Coronary artery (tissue), 2 donors: Measurements from ENCODE around the gene MAGI1.

ENCODE experiments used
- DNase-seq: peaks from one replicate; pipeline ENCODE4 v3.0.0-alpha.2; 2017; ENCODE audit warnings: low spot score
- H3K27ac ChIP-seq, 2 donors: fragments of 200-600 bp; sonication (generic); one replicate each; pipeline ENCODE4 v1.5.1; 2016 to 2019
- H3K4me3 ChIP-seq: fragments of 200-600 bp; sonication (generic); 2 replicates; pipeline ENCODE4 v1.5.1; 2016; ENCODE audit warnings: mild to moderate bottlenecking, moderate library complexity
- TF ChIP-seq, protein P1 (sequence below): fragments of 200-600 bp; sonication (generic); IDR thresholded peaks from one replicate; pipeline ENCODE4 v1.5.1; 2019; ENCODE audit warnings: antibody characterized with exemption

The MAGI1 gene

DNA sequence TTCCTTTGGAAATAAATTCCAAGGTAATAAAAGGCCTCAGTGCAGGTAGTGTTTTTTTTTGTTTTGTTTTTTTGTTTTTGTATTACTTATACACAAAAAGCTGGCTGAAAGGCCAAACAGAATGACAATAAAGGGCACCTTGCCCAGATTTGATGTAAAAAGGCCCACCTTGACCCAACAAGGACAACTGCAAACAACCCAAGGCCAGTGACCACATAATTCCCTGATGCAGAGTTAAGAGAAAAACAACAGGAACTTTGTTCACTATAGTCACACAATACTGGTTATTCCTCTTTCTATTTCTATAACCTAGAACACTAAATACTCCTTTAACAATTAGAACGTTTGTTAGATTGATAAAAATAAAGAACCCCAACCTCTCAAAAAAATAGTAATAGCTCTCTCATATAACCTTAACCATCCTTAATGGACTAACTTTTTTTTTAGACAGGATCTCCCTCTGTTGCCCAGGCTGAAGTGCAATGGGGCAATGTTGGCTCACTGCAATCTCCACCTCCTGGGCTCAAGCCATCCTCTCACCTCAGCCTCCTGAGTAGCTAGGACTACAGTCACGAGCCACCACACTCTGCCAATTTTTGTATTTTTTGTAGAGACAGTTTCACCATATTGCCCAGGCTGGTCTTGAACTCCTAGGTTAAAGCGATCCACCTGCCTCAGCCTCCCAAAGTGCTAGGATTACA lies 113.3 kb downstream of the MAGI1 start:
- TF ChIP-seq, protein P1, sequence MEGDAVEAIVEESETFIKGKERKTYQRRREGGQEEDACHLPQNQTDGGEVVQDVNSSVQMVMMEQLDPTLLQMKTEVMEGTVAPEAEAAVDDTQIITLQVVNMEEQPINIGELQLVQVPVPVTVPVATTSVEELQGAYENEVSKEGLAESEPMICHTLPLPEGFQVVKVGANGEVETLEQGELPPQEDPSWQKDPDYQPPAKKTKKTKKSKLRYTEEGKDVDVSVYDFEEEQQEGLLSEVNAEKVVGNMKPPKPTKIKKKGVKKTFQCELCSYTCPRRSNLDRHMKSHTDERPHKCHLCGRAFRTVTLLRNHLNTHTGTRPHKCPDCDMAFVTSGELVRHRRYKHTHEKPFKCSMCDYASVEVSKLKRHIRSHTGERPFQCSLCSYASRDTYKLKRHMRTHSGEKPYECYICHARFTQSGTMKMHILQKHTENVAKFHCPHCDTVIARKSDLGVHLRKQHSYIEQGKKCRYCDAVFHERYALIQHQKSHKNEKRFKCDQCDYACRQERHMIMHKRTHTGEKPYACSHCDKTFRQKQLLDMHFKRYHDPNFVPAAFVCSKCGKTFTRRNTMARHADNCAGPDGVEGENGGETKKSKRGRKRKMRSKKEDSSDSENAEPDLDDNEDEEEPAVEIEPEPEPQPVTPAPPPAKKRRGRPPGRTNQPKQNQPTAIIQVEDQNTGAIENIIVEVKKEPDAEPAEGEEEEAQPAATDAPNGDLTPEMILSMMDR, result no peak

DNA sequence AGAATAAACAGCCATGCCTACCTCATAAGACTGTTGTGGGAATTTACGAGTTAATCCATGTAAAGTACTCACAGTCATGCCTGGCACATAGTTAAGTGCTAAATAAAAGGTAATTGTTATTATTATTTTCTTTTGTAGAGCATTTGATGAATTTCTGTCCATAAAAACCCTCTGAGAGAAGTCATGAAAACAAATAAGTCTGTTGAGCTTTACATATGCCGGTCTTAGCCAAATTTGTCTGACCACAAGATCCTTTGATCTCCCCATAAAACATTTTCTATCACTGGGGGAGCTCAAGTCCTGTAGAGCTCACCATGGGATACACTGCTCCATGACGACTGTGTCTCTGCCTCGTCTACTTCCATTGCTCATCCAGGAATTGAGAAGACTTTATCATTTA lies 114.0 kb downstream of the MAGI1 start:
- no peak for DNase-seq
- Histone ChIP-seq H3K4me3 (no peak overlapping the region), H3K27ac (no peak overlapping the region)
- TF ChIP-seq, protein P1, result no peak

More for the DNA sequence above, 113.3 kb downstream of the MAGI1 start:
- no peak overlapping the region for H3K27ac ChIP-seq
- no peak overlapping the region for H3K4me3 ChIP-seq
- DNase-seq, result no peak

DNA sequence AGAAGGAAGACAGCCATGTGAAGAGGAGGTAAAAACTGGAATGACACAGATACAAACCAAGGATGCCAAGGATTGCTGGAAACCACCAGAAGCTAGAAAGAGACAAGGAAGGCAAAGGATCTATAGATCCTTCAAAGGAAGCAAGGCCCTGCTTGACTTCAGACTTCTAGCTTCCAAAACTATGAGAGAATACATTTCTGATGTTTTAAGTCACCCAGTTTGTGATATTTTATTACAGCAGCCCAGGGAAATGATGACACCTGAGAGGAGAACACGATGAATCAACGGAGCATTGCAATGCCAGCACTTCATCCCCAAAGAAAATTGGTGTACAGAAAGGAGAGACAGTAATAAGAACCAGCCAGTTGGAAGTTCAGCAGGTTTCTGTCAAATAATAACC lies 116.3 kb downstream of the MAGI1 start:
- no peak for DNase-seq
- TF ChIP-seq, protein P1, result no peak
- H3K4me3 ChIP-seq, result no peak overlapping the region
- H3K27ac ChIP-seq, result no peak overlapping the region

DNA sequence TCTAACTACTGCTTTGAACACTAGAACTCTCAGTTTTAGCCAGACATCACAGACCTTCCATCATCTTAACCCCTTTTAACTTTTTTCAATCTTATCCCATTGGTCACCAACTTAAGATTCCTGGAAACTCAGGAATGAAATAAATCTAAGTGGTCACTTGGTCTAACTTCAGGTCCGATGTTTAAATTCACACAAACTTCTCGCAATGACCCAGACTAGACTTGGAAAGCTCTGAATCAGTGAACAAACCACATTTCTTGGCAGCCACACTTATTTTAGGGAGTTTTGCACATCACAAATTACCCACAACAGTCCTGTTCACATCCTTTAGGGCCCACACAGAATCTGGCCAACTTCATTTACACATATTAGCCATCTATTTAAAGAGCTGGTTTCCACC lies 118.9 kb downstream of the MAGI1 start:
- TF ChIP-seq, protein P1, result no peak
- Histone ChIP-seq H3K4me3 (no peak overlapping the region), H3K27ac (no peak overlapping the region)
- no peak for DNase-seq

DNA sequence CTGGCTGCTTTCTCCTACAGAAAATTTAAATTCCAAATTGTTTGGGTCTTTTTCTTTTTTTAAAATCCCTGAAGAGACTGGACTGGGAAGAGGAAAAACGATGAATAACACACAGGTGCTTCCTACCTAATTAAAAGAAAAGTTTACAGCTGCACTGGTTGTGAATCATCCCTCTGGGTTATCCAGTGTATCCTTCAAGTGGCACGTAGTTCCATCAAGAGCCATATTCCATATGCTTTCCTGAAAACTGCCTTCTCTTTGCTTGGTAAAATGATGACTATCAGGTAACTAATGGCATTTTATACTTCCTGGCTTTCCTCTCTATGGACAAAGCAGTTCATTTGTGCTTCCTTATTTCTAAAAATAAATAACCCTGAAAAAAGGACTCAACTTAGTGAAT lies 123.2 kb downstream of the MAGI1 start:
- DNase-seq, result no peak
- Histone ChIP-seq H3K27ac (no peak overlapping the region), H3K4me3 (no peak overlapping the region)
- TF ChIP-seq, protein P1, result no peak

GRCh38 chr3:65914740-65915367 lies 123.9 kb downstream of the MAGI1 start:
- DNase-seq, result no peak
- H3K27ac ChIP-seq, result no peak overlapping the region
- H3K4me3 ChIP-seq, result no peak overlapping the region
- TF ChIP-seq, protein P1, result no peak
